ENCODE results near the gene GAB2.

GAB2 gene

DNA sequence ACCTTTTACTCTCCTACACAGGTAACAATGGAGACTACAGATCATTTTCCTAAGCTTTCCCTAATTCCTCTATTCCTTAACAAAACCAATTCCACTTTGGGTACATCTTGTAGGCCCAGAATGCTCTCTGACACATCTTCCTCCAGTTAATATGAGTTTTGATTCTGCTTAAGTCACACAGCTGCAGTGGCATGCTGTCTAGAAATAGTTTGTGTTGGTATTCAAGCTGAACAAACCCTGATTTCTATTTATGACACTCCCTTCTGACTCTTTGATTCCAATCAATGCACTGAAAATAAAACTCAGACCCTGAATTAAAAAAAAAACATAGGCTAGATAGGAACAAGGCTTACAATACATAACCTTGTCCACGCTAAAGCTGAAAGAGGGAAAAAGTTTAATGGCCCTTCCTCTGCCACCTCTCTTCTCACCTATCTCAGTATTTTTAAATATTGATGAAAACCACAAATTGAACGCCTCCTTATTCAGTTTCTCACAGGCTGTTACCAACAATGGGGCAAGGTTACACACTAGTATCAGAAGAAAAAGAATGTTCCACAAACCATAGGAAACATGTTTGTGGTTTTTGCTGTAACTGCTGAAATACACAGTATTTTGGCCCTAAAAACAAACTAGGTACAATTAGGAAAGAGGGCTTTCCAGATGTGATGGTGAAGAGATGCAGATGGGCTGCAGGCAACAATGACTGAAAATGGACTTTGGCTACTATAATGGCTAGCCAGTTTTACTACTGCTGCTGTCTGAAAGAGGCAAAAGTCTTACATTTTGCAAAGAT lies 35.7 kb upstream of the GAB2 start:
- H3K27ac ChIP-seq = no peak overlapping the region
- no peak for DNase-seq (ENCODE audit: low spot score)
- no peak overlapping the region for H3K4me3 ChIP-seq
- TF ChIP-seq, protein P1, sequence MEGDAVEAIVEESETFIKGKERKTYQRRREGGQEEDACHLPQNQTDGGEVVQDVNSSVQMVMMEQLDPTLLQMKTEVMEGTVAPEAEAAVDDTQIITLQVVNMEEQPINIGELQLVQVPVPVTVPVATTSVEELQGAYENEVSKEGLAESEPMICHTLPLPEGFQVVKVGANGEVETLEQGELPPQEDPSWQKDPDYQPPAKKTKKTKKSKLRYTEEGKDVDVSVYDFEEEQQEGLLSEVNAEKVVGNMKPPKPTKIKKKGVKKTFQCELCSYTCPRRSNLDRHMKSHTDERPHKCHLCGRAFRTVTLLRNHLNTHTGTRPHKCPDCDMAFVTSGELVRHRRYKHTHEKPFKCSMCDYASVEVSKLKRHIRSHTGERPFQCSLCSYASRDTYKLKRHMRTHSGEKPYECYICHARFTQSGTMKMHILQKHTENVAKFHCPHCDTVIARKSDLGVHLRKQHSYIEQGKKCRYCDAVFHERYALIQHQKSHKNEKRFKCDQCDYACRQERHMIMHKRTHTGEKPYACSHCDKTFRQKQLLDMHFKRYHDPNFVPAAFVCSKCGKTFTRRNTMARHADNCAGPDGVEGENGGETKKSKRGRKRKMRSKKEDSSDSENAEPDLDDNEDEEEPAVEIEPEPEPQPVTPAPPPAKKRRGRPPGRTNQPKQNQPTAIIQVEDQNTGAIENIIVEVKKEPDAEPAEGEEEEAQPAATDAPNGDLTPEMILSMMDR (IDR thresholded peaks at IDR 0.05) = no peak

DNA sequence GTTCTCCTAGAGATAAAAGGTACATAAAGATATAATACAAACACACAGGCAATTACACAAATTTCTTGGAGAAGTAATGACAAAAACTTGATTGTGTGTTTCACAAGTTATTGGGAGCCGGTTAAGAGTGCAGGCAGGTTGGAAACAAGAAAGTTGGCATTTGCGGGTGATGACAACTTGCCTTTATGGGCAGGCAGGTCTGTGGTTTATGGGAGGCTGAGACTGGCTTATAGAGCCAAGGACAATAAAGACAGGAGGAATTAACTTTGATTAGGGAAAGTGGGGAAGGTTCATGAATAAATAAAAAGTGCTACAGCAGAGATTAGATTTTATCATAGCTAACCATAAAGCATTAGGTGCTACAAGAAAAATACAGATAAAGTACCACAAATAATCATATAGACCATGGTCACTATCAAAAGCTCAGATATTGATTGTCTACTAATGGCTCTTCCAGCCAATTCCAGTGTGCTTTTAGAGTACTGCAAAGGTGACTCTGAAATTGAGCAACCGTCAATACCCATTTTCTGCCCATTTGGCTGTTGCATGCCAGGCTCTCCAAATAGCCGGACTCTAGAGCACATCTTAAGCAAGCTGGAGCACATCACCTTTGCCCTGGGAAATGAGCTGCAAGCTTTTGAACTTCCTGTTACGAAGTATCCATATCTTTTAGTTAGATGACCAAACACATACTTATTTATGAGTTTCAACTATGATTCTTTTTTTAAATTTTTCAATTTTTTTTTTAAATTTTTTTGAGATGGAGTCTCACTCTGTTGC lies 33.9 kb upstream of the GAB2 start:
- Histone ChIP-seq H3K27ac (no peak overlapping the region), H3K4me3 (no peak overlapping the region)
- DNase-seq (ENCODE audit: low spot score) = no peak
- TF ChIP-seq, protein P1 (IDR thresholded peaks at IDR 0.05) = no peak

DNA sequence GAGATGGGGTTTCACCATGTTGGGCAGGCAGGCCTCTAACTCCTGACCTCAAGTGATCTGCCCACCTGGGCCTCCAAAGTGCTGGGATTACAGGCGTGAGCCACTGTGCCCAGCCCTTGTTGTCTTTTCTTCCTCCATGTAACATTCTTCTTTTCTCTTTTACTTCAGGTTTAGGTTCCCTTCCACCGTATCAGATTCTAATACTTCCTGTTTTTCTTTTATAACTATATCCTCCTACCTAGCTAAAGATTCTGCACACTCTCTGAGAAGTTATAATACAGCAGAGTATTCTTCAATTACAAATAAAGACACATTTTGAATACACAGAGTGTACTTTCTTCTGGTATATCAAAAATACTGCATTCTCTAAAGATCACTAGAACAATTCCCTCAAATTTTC lies 33.2 kb upstream of the GAB2 start:
- Histone ChIP-seq H3K27ac (no peak overlapping the region), H3K4me3 (no peak overlapping the region)
- DNase-seq (ENCODE audit: low spot score) = no peak
- TF ChIP-seq, protein P1 (IDR thresholded peaks at IDR 0.05) = no peak

DNA sequence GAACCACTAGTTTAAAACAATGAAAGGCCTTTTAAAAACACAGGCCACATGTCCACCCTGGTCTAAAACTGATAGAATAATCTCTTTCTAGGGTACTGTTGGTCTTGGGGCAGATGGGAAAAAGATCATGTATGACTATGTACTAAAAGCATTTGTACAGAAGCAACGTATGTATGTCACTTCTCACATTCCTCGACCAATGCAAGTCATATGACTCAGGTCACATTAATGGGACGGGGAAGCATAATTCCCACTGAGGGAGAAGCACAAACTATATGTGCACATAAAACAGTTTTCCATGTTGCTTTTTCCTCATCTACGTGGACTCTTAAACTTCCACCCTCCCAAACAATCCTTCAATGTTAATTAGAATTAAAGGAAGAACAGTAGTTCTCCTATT lies 32.2 kb upstream of the GAB2 start:
- TF ChIP-seq, protein P1 (IDR thresholded peaks at IDR 0.05) = no peak
- DNase-seq (ENCODE audit: low spot score) = no peak
- Histone ChIP-seq H3K4me3 (no peak overlapping the region), H3K27ac (no peak overlapping the region)

DNA sequence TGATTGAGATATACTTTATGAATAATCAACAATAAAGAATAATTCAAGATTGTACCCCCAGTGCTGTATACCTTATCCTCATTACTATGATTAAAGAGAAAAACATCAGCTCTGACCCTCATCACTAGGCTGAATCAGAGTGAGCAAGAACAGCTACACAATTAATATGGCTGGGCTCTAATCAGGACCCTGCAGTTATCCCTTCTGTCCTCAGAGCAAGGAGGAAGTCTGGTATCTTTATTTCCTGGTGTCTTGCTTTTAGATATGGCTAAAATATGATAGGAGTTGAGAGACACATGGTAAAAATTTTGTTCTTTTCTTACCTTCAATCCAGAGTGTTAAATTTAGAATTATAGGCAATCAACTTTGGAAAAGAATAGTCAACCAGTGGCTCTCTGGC lies 28.6 kb upstream of the GAB2 start:
- TF ChIP-seq, protein P1 (IDR thresholded peaks at IDR 0.05) = no peak
- no peak overlapping the region for H3K27ac ChIP-seq
- DNase-seq (ENCODE audit: low spot score) = no peak
- H3K4me3 ChIP-seq = no peak overlapping the region

DNA sequence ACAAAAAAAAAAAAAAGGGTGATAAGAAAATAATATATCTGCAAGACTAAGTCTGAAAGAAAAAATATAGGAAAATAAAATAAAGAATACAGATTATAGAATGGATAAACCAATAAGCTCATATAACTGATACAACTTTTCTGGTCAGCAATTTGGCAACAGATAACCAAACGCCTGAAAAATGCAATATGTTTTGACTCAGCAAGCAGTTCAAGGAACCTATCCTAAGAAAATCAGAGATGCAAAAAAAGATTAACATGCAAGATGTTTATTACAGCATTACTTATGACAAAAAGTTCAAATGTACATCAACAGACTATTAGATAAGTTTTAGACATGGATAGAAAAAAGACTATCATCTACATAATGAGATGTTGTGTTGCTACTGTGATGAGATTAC lies 27.1 kb upstream of the GAB2 start:
- Histone ChIP-seq H3K4me3 (no peak overlapping the region), H3K27ac (no peak overlapping the region)
- TF ChIP-seq, protein P1 (IDR thresholded peaks at IDR 0.05) = no peak
- DNase-seq (ENCODE audit: low spot score) = no peak

Measured in coronary artery (tissue), 2 donors.